ENCODE data around the gene LUM. TPM values are rescaled to one million over a fixed set of nuclear protein-coding genes. Genes with fewer than 3 reads are reported as not detected.

The LUM gene
- polyA plus RNA-seq, 1 of the 3 experiments (the other 2 are of a cell fraction) = 30.6 TPM

DNA sequence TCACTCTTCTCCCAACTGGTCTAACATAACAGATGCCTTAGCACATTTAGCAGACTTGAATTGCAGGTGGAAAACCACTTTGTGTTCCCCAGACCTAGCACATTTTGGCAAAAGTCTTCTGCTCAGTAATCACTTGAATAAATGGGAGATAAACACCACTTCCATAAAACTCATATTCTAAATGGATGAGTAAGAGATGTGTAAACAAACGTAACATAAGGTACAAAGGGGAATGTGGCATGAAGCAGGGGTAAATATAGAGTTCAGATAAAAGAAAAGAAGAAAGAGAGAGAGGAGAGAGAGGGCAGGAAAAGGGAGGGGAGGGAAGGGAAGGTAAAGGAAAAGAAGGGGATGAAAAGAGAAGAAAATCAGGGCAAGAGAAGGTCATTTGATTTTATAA is 36.4 kb downstream of the LUM start:
- Histone ChIP-seq H4K20me1 (ENCODE audit: insufficient read depth) (no peaks in the 10 kb centered on the region), H3F3A (replicated peaks; ENCODE audit: insufficient read depth) (no peaks in the 10 kb centered on the region), H3K9me2 (no peaks in the 10 kb centered on the region), H3K79me2 (ENCODE audit: insufficient read depth) (no peaks in the 10 kb centered on the region), H3K4me2 (no peak overlapping the region), H3K9ac (no peak overlapping the region), H3K9me3 (no peaks in the 10 kb centered on the region), H3K27me3 (ENCODE audit: insufficient read depth) (no peaks in the 10 kb centered on the region), H3K36me3 (replicated peaks in 1 of 2; ENCODE audit: control insufficient read depth in 1 of 2, insufficient read depth in 2 of 2, low read length in 1 of 2) (no peaks in the 10 kb centered on the region), H3K27ac (ENCODE audit: low read depth in 2 of 2, low read length in 1 of 2) (no peak overlapping the region), H3K4me1 (ENCODE audit: control insufficient read depth in 1 of 2, insufficient read depth in 2 of 2, low read depth in 1 of 2, low read length in 1 of 2) (no peaks in the 10 kb centered on the region), H3K4me3 (ENCODE audit: low read depth in 2 of 2, low read length in 1 of 2) (no peak overlapping the region), H2AFZ (ENCODE audit: low read depth) (no peak overlapping the region)
- no peak for TF ChIP-seq RCOR1 (IDR thresholded peaks at IDR 0.05; ENCODE audit: low read length)
- no peak for TF ChIP-seq NFIC (IDR thresholded peaks at IDR 0.05; ENCODE audit: borderline replicate concordance)
- TF ChIP-seq GABPA (IDR thresholded peaks at IDR 0.05; ENCODE audit: low read depth) = no peak
- TF ChIP-seq YY1 (IDR thresholded peaks at IDR 0.05; ENCODE audit: low read depth) = no peak
- TF ChIP-seq FOSL2 (IDR thresholded peaks at IDR 0.05; ENCODE audit: borderline replicate concordance, low read depth) = no peak
- no peak for TF ChIP-seq TEAD4 (IDR thresholded peaks at IDR 0.05; ENCODE audit: borderline replicate concordance, insufficient read depth)
- ChIA-PET CTCF (interaction anchor here (1.4 kb wide), 1 partner anchor 252 kb away, joined by 3 read pairs; no protein-coding TSS in a partner anchor), POLR2A (no interaction called here)
- DNase-seq = no peak
- 55% methylated on average over 1 of the region's 1 CpG for WGBS (ENCODE audit: low lambda C conversion rate)

- ChIA-PET POLR2A (no interaction called here), CTCF (interaction anchor here (1.4 kb wide), 1 partner anchor 253 kb away, joined by 3 read pairs; no protein-coding TSS in a partner anchor)
- 73% methylated on average over 6 of the region's 6 CpGs for WGBS (ENCODE audit: low lambda C conversion rate)
- no peak overlapping the region for H2AFZ ChIP-seq (ENCODE audit: low read depth)
- no peak for DNase-seq
- H3K27me3 ChIP-seq (ENCODE audit: insufficient read depth) = no peaks in the 10 kb centered on the region
- H4K20me1 ChIP-seq (ENCODE audit: insufficient read depth) = no peaks in the 10 kb centered on the region
- no peaks in the 10 kb centered on the region for H3K9me3 ChIP-seq
- no peak overlapping the region for H3K9ac ChIP-seq
- H3F3A ChIP-seq (replicated peaks; ENCODE audit: insufficient read depth) = no peaks in the 10 kb centered on the region
- no peaks in the 10 kb centered on the region for H3K4me1 ChIP-seq (ENCODE audit: control insufficient read depth in 1 of 2, insufficient read depth in 2 of 2, low read depth in 1 of 2, low read length in 1 of 2)
- no peak overlapping the region for H3K27ac ChIP-seq (ENCODE audit: low read depth in 2 of 2, low read length in 1 of 2)
- no peaks in the 10 kb centered on the region for H3K79me2 ChIP-seq (ENCODE audit: insufficient read depth)
- no peaks in the 10 kb centered on the region for H3K36me3 ChIP-seq (replicated peaks in 1 of 2; ENCODE audit: control insufficient read depth in 1 of 2, insufficient read depth in 2 of 2, low read length in 1 of 2)
- no peak overlapping the region for H3K4me2 ChIP-seq
- no peaks in the 10 kb centered on the region for H3K9me2 ChIP-seq
- no peak overlapping the region for H3K4me3 ChIP-seq (ENCODE audit: low read depth in 2 of 2, low read length in 1 of 2)
- no peak for TF ChIP-seq POLR2AphosphoS5 (IDR thresholded peaks at IDR 0.05; ENCODE audit: low read depth, low read length)
- no peak for TF ChIP-seq EP300 (IDR thresholded peaks at IDR 0.05; ENCODE audit: borderline replicate concordance in 1 of 2, low read depth in 1 of 2, low read length in 1 of 2)
- no peak for TF ChIP-seq TEAD4 (IDR thresholded peaks at IDR 0.05; ENCODE audit: borderline replicate concordance, insufficient read depth)
- TF ChIP-seq GABPA (IDR thresholded peaks at IDR 0.05; ENCODE audit: low read depth) = no peak
- no peak for TF ChIP-seq TAF1 (IDR thresholded peaks at IDR 0.05; ENCODE audit: borderline replicate concordance, low read depth, low read length)
- TF ChIP-seq NFIC (IDR thresholded peaks at IDR 0.05; ENCODE audit: borderline replicate concordance) = no peak
- TF ChIP-seq EZH2phosphoT487 (IDR thresholded peaks at IDR 0.05; ENCODE audit: borderline replicate concordance, low read depth) = no peak
- no peak for TF ChIP-seq MXI1 (IDR thresholded peaks at IDR 0.05; ENCODE audit: low read depth, low read length)
- no peak for TF ChIP-seq MEF2A (IDR thresholded peaks at IDR 0.05; ENCODE audit: borderline replicate concordance, low read depth)
- no peak for TF ChIP-seq RXRA (IDR thresholded peaks at IDR 0.05; ENCODE audit: borderline replicate concordance, low read depth)
- no peak for TF ChIP-seq RAD21 (IDR thresholded peaks at IDR 0.05; ENCODE audit: low read length)
- TF ChIP-seq, protein P1, sequence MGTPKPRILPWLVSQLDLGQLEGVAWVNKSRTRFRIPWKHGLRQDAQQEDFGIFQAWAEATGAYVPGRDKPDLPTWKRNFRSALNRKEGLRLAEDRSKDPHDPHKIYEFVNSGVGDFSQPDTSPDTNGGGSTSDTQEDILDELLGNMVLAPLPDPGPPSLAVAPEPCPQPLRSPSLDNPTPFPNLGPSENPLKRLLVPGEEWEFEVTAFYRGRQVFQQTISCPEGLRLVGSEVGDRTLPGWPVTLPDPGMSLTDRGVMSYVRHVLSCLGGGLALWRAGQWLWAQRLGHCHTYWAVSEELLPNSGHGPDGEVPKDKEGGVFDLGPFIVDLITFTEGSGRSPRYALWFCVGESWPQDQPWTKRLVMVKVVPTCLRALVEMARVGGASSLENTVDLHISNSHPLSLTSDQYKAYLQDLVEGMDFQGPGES (IDR thresholded peaks at IDR 0.05; ENCODE audit: low read depth, low read length) = no peak
- no peak for TF ChIP-seq SIN3A (IDR thresholded peaks at IDR 0.05; ENCODE audit: borderline replicate concordance, low read depth, low read length)
Measured at GRCh38 chr12:91074154-91074709, 37.1 kb downstream of the LUM start.
